HK-2 (cell line): ENCODE measurements around the gene EPO.
"Not testable (repeated sequence)": the region's sequence is repeated elsewhere in the genome, so short reads cannot be mapped to it uniquely, and the experiment has no call there.

ENCODE experiments used
- DNase-seq: peaks from one replicate; pipeline ENCODE4 v3.0.0-alpha.2; 2018; ENCODE audit not compliant: unreplicated experiment

Gene EPO

GRCh38 chr7:100682991-100683658, 37.1 kb upstream of the EPO start:
- no peak for DNase-seq

DNA sequence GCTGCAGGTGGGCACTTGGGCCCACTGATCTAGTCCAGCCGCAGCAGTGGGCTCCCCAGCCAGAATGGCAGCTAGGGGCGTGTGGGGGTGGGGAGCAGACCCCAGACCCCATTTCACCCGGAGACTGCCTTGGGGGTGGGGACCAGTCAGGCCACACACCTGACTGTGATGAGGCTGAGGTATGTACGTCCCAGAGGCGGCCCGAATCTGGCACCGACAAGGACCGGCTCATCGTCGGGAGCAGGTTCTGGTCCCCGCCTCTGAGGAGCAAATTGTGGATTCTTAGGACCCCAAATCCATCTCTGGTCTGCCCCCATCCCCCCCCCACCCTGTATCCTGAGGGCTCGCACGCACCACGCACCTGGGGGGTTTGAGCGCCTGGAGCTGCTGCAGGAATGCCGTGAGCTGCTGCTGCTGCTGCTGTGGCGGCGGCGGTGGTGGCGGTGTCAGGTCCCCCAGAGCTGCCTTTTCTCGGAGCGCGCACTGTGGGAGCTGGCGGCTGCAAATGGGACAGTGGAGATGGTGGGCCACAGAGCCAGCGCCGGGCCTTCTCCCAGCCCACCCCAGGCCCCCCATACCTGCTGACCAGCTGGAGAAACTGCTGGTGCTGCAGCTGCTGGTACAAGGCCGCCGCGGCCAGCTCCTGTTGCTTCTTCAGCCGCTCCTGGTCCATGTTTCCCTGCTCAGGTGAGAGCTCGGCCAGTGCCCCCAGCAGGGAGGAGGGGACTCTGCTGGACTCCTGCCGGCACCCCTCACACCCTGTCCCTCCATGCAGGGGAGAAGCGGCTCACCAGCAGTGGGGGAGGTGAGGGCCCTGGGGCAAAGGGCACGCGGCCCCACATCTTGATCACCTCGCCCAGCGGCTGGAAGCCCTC, 36.4 kb upstream of the EPO start:
- DNase-seq, result no peak

DNA sequence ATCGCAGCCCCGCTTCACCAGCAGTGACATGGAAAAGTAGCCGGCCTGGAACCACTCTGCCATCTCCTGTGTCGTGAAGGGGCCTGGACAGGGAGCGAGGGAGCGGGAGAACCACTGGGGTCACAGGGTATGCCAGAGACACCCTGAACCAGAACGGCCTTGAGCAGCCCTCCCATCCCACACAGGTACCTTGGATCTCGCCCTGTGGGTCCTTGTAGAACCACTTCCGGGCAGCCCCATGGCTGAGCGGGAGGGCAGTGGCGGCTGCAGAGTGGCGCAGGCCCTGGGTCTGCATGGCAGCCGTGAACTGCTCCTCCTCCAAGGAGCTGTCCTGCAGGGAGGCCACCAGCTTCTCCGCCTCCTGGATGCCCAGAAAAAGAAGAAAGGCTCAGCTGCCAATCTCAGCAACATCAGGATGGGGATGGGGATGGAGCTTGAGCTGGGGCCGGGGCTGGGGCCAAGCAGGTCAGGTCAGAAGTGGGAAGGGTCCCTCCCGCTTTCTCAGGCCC, 35.7 kb upstream of the EPO start:
- DNase-seq, result no peak

- no peak for DNase-seq
Measured at GRCh38 chr7:100685049-100685605, 35.1 kb upstream of the EPO start.

- DNase-seq, result no peak
Measured at GRCh38 chr7:100685631-100686145, 34.6 kb upstream of the EPO start.

GRCh38 chr7:100686201-100686821, 34.0 kb upstream of the EPO start:
- DNase-seq, result no peak

DNA sequence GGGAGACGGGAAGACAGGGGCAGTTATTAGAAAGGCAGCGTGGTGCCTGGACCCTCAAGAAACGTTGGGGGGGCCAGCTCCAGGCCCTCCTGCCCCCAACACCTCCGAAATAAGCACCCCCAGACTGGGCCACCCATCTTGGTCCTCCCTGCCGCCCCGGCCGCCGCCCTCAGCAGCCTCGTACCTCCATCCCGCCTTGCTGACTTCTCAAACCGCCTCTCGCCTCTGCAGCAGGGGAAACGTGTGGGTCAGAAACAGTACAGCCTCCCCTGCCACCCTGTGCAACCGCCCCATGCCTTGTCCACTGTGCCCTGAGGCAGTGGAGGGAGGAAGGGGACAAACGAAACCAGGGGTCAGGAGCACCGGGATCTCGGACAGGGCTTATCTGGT, 33.5 kb upstream of the EPO start:
- DNase-seq, result no peak

- DNase-seq, result no peak
Measured at GRCh38 chr7:100687261-100687660, 33.0 kb upstream of the EPO start.

DNA sequence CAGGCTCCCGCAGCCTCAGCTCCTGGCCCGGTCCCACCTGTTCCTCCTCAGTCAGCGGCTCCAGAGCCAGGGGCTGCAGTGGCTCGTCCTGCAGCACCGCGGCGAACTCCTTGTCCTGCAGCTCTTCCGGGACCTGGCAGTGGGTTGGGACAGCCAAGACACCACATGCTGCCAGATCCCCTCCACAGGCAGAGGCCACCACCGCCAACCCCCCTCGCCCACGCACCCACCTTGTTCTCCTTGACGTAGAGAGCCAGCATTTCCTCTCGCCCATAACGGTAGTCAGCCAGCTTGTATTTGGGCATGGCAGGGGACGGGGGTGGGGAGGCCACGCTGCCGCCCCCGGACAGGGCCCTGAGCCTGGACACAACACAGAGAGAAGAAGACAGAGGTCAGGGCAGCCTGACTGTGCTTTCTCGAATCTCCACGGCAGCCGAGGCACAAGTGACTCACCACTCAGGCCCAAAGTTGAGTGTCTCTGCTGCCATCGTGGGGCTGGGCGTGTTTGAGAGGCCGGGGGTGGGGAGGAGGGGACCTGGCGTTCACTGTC, 32.4 kb upstream of the EPO start:
- DNase-seq, result no peak

GRCh38 chr7:100688326-100688860, 31.9 kb upstream of the EPO start:
- no peak for DNase-seq

DNA sequence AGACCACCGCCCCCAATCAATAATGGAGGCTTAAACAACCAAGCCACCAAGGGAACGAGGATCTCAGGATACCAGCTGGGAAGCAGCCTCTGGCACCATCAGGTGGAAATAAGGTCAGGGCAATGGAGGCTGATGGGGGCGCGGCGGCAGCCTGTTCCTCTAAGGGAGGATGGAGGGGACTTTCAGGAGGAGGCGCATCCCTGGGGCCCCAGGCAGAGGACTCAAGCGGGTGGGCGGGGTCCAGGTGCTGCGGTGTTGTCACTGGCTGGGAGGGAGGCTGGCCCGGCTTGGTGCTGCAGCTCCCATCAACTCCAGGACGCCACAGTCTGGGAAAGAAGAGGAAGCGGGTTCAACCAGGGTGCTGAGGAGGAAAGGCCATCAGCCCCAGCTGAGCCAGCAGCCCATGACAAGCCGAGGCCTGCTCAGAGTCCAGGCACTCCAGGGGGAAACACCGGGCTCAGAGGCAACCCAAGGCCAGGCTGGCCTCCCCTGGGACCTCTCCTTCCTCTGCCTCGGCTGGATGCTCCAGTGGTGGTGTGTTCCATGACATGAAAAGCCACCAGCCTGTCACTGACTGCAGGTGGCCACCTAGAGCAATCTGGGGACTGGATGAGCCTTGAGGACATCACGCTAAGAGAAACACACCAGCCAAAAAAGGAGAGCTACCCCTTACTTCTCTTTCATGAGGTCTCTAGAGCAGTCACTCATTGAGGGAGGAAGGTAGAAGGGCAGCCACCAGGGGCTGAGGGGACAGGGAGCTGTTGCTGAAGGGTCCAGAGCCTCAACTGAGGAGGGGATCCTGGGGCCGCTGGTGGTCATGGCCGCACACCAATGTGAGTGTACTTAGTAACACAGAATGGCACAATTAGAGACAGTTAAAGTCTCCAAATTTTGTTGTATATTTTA, 30.8 kb upstream of the EPO start:
- DNase-seq, result no peak

DNA sequence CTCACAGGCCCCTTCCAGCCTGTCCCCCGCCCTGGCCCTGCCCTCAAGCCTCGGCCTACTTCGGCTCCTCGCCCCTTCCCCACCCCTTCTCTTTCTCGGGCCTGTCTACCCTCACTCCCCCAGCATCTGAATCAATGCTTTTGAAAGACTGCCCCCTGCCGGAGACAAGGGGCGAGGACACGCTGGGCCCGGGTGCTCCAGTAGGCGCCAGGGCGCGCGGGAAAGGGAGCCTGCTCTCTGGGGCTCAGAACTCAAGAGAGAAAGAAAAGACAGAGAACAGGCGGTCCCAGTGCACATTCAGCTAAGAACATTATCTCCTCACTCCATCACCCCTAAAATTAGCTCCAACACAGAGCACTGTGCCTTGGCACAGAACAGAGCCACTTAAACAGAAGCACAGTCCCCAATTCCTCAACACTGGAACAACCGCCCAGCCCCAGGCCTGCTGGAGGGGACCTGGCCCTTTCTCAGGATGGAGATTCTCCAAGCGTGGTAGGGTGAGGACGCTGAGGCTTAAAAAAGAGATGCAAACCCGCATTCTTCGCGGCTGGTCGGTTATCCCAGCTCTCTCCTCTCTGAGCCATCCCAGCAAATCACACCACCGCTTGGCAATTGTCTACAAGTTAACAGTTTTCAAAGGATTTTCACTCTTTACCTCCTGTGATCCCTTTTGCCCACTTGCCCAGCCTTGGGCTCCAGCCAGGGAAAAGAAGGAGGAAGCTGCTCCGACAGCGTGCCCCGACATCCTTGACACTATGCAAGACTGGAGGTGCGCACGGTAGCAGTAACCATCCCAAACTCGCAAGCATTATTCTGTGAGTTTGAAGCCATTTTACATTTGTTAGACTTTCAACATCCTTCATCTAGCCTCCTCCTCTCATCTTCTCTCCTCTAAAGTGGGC, 28.3 kb upstream of the EPO start:
- no peak for DNase-seq

- no peak for DNase-seq
Measured at GRCh38 chr7:100692578-100692961, 27.7 kb upstream of the EPO start.

GRCh38 chr7:100693312-100694097, 26.8 kb upstream of the EPO start:
- no peak for DNase-seq

DNA sequence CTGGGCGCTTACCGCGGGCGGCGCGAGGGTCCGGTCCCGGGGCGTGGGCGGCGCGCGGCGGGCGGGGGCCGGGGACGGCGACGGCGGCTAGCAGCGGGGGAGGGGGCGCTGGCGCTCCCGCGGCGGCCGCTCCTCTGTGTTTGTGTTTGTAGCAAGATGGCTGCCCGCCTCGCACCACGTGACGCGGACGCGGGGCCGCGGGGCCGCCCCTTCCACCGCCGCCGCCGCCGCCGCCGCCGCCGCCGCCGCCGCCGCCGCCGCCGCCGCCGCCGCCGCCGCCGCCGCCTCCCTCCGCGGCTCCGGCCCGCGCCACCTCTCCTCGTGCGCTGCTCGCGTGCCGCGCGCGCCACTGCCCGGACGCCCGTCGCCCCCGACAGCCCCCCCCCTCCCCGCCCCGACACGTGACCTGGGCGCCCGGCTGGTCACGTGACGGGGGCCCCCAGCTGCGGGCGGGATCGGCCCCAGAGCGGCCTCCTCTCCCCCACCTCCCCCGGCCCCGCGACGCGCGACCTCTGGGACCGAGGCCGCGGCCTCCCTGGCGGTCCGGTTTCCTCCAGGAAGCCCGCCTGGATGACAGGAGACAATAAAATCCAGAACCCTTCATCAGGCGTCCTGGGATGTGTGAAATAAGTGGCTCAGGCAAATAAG, 26.0 kb upstream of the EPO start, which contains the start of gene GIGYF1:
Gene GIGYF1 (minus strand): TSS at position 153 of the 648 bp plus-strand sequence. CDS start 6,012 bp downstream, outside the sequence.
- peak; percentile 62 for DNase-seq

DNA sequence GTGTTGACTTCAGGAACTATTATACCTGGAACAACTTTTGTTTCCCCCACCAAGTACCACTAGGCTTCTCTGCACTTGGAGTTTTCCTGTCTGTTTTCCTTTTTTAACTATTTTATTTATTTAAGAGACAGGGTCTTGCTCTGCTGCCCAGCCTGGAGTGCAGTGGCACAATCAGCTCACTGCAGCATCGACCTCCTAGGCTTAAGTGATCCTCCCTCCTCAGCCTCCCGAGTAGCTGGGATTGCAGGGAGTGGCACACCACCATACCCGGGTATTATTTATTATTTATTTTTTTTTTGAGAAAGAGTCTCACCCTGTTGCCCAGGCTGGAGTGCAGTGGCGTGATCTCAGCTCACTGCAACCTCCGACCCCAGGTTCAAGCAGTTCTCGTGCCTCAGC, 24.1 kb upstream of the EPO start:
- DNase-seq, result no peak

DNA sequence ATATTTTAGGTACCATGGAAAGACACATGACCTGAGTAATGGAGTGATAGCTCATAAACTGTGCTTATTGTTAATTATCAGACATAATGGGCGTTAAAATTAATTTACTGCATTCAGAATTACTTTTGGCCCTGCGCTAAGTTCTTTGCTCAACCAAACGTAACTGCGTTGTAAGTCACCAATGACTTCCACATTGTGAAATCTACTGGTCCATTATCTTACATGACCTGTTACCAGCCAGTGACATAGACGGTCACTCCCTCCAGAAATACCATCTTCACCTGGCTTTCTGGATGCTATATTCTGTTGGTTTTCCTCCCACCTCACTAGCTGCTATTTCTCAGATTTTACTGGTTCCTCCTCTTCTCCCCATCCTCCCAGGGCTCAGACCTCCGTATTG, 21.2 kb upstream of the EPO start:
- DNase-seq, result no peak

DNA sequence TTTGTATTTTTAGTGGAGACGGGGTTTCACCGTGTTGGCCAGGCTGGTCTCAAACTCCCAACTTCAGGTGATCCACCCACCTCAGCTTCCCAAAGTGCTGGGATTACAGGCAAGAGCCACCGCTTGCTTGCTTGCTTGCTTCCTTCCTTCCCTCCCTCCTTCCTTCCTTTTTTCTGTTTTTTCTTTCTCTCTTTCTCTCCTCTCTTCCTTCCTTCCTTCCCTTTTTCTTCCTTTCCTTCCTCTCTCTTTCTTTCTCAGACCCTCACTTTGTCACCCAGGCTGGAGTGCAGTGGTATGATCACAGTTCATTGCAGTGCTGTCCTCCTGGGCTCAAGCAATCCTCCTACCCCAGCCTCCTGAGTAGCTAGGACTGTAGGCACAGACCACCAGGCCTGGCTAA, 19.2 kb upstream of the EPO start:
- DNase-seq, result not testable (repeated sequence)
